OCI-LY7 (cell line): ENCODE data around the gene PLXNA4. TPM values are rescaled to one million over a fixed set of nuclear protein-coding genes. Genes with fewer than 3 reads are reported as not detected.

Experiments
- BruUV-seq: library from RNA; stranded (reverse); fragments of 400-500 nt; replicated peaks from 2 replicates; lab custom pipeline; 2021; lab: Mats Ljungman, UMichigan
- CTCF ChIA-PET: fragments of 300-600 bp; sonication (Branson Sonifier 250); formaldehyde crosslinking; loops from one replicate; lab custom pipeline; 2022; ENCODE audit warnings: antibody characterized with exemption; ENCODE audit not compliant: unreplicated experiment; lab: Charles Lee
- POLR2A ChIA-PET: fragments of 300-600 bp; sonication (Branson Sonifier 250); formaldehyde crosslinking; loops from one replicate; lab custom pipeline; 2022; ENCODE audit warnings: antibody characterized with exemption; lab: Charles Lee
- DNase-seq: peaks from one replicate; pipeline ENCODE4 v3.0.0-alpha.2; 2015; ENCODE audit warnings: low spot score
- H2AFZ ChIP-seq: fragments of 200-600 bp; sonication (generic), shearing (Covaris generic); 2 replicates; pipeline ENCODE4 v1.6.1; 2014; ENCODE audit warnings: mild to moderate bottlenecking, antibody characterized with exemption, low read length, moderate library complexity
- H3K27ac ChIP-seq: fragments of 200-600 bp; sonication (generic); 2 replicates; pipeline ENCODE4 v1.5.1; 2014; ENCODE audit warnings: mixed run types, low read depth, mild to moderate bottlenecking, moderate library complexity, low read length, inconsistent platforms; ENCODE audit not compliant: poor library complexity, severe bottlenecking
- H3K36me3 ChIP-seq: fragments of 200-600 bp; sonication (generic); 2 replicates; pipeline ENCODE4 v1.6.1; 2014; ENCODE audit warnings: mild to moderate bottlenecking, antibody characterized with exemption, low read length, moderate library complexity, mixed read lengths; ENCODE audit not compliant: insufficient read depth
- H3K4me1 ChIP-seq: fragments of 200-600 bp; sonication (generic); 2 replicates; pipeline ENCODE4 v1.5.1; 2014; ENCODE audit warnings: mild to moderate bottlenecking, low read length; ENCODE audit not compliant: insufficient read depth, poor library complexity, severe bottlenecking
- H3K4me2 ChIP-seq: fragments of 200-600 bp; sonication (generic); 2 replicates; pipeline ENCODE4 v1.6.1; 2014; ENCODE audit warnings: mild to moderate bottlenecking, low read length
- H3K4me3 ChIP-seq: fragments of 200-600 bp; sonication (generic); 2 replicates; pipeline ENCODE4 v1.5.1; 2014; ENCODE audit warnings: mild to moderate bottlenecking, low read depth, low read length; ENCODE audit not compliant: poor library complexity, severe bottlenecking
- H3K79me2 ChIP-seq: fragments of 200-600 bp; sonication (generic); 2 replicates; pipeline ENCODE4 v1.6.1; 2016; ENCODE audit warnings: low read depth, mild to moderate bottlenecking, low read length, moderate library complexity, mixed read lengths; ENCODE audit not compliant: insufficient read depth
- H3K9me2 ChIP-seq: fragments of 200-600 bp; sonication (generic); 2 replicates; pipeline ENCODE4 v1.6.1; 2016; ENCODE audit warnings: mild to moderate bottlenecking, low read length, mixed read lengths; ENCODE audit not compliant: insufficient read depth
- H3K9me3 ChIP-seq: fragments of 200-600 bp; sonication (generic); 2 replicates; pipeline ENCODE4 v1.6.1; 2014; ENCODE audit warnings: mild to moderate bottlenecking, mixed run types, low read length, mixed read lengths
- H4K20me1 ChIP-seq: fragments of 200-600 bp; sonication (generic); 2 replicates; pipeline ENCODE4 v1.6.1; 2014; ENCODE audit warnings: mild to moderate bottlenecking, antibody characterized with exemption, low read length, moderate library complexity, mixed read lengths; ENCODE audit not compliant: insufficient read depth
- CTCF ChIP-seq: fragments of 200-600 bp; sonication (generic); conservative IDR thresholded peaks from 2 replicates; pipeline ENCODE4 v1.5.1; 2014; ENCODE audit warnings: mild to moderate bottlenecking, antibody characterized with exemption, low read length, moderate library complexity, mixed read lengths
- EZH2phosphoT487 ChIP-seq: fragments of 200-600 bp; sonication (generic); IDR thresholded peaks from 2 replicates; pipeline ENCODE4 v1.6.1; 2018; ENCODE audit warnings: low read depth, borderline replicate concordance, mild to moderate bottlenecking, mixed run types, antibody characterized with exemption, low read length, moderate library complexity, mixed read lengths
- intact Hi-C: fragments of 100-400 bp; cut with micrococcal nuclease; formaldehyde crosslinking; loops from one replicate; pipeline ENCODE4 v1.10.0; 2022; ENCODE audit not compliant: unreplicated experiment
- total RNA-seq, 2 experiments: library from RNA; depleted of rRNA in 1 of 2; stranded (reverse); fragments of >200 nt in 1 of 2; shearing (Covaris generic) in 1 of 2; gene quantifications; 2 replicates each; pipeline ENCODE4 v1.2.3, GENCODE V29; 2014 to 2022

PLXNA4 gene
- total RNA-seq, 2 experiments from 2014 or later: not detected

GRCh38 chr7:132394283-132395198, 181.7 kb downstream of the PLXNA4 start:
- POLR2A ChIA-PET: no interaction called here
- no TSS peak for BruUV-seq
- H3K4me3 ChIP-seq: no peak overlapping the region
- DNase-seq: peak; percentile 4
- no peak overlapping the region for H3K27ac ChIP-seq
- intact Hi-C loops: no loop called here
- no peak overlapping the region for H2AFZ ChIP-seq
- CTCF ChIA-PET: no interaction called here
- no peaks in the 10 kb centered on the region for H3K9me2 ChIP-seq
- no peaks in the 10 kb centered on the region for H3K79me2 ChIP-seq
- no peaks in the 10 kb centered on the region; the same call in 1 of the 2 replicates for H4K20me1 ChIP-seq
- no peaks in the 10 kb centered on the region for H3K36me3 ChIP-seq
- H3K4me1 ChIP-seq: no peaks in the 10 kb centered on the region
- TF ChIP-seq EZH2phosphoT487 (no peak), CTCF (peak; percentile 52)
- no peaks in the 10 kb centered on the region for H3K9me3 ChIP-seq
- no peak overlapping the region for H3K4me2 ChIP-seq

GRCh38 chr7:132393789-132394261, 182.4 kb downstream of the PLXNA4 start:
- no peak for DNase-seq
- Histone ChIP-seq H3K36me3 (no peaks in the 10 kb centered on the region), H3K4me2 (no peak overlapping the region), H3K4me3 (no peak overlapping the region), H3K9me3 (no peaks in the 10 kb centered on the region), H3K27ac (no peak overlapping the region), H2AFZ (no peak overlapping the region), H3K4me1 (no peaks in the 10 kb centered on the region), H4K20me1 (no peaks in the 10 kb centered on the region; the same call in 1 of the 2 replicates), H3K79me2 (no peaks in the 10 kb centered on the region), H3K9me2 (no peaks in the 10 kb centered on the region)
- no peak for TF ChIP-seq EZH2phosphoT487
- TF ChIP-seq CTCF: no peak
- intact Hi-C loops: no loop called here
- CTCF ChIA-PET: no interaction called here
- no TSS peak for BruUV-seq
- POLR2A ChIA-PET: no interaction called here

- no TSS peak for BruUV-seq
- TF ChIP-seq EZH2phosphoT487 (no peak), CTCF (no peak)
- Histone ChIP-seq H3K27ac (no peak overlapping the region), H3K4me2 (no peak overlapping the region), H3K9me2 (no peaks in the 10 kb centered on the region), H4K20me1 (no peaks in the 10 kb centered on the region; the same call in 1 of the 2 replicates), H3K36me3 (no peaks in the 10 kb centered on the region), H3K4me3 (no peak overlapping the region), H3K9me3 (no peaks in the 10 kb centered on the region), H2AFZ (no peak overlapping the region), H3K4me1 (no peaks in the 10 kb centered on the region), H3K79me2 (no peaks in the 10 kb centered on the region)
- DNase-seq: no peak
- intact Hi-C loops: no loop called here
- ChIA-PET POLR2A (no interaction called here), CTCF (no interaction called here)
Measured at GRCh38 chr7:132392713-132393112, 183.6 kb downstream of the PLXNA4 start.
